Sigmoid colon (tissue), 4 donors: Measurements from ENCODE around the gene CLMN.

Experiments
- EP300 ChIP-seq, 4 donors: sonication (generic); formaldehyde crosslinking; IDR thresholded peaks; one replicate each; pipeline ENCODE4 v1.6.1; 2017; ENCODE audit warnings: antibody characterized with exemption in 4 of 4
- POLR2A ChIP-seq, 2 donors: fragments of 450-650 bp; IDR thresholded peaks; one replicate each; pipeline ENCODE4 v1.6.1; 2016; ENCODE audit warnings: antibody characterized with exemption in 2 of 2, mild to moderate bottlenecking in 2 of 2, moderate library complexity in 2 of 2
- POLR2AphosphoS5 ChIP-seq, 4 donors: sonication (generic); formaldehyde crosslinking; IDR thresholded peaks; one replicate each; pipeline ENCODE4 v1.6.1; 2017; ENCODE audit warnings: antibody characterized with exemption in 4 of 4
- TF ChIP-seq, protein P1 (sequence below), 4 experiments: fragments of 450-650 bp in 3 of 4; fragments of 200-600 bp in 1 of 4; IDR thresholded peaks; one replicate each; pipeline ENCODE4 v1.5.1; 2016 to 2019; ENCODE audit warnings: antibody characterized with exemption in 4 of 4, mild to moderate bottlenecking in 3 of 4, moderate library complexity in 2 of 4

- TF ChIP-seq, protein P1, sequence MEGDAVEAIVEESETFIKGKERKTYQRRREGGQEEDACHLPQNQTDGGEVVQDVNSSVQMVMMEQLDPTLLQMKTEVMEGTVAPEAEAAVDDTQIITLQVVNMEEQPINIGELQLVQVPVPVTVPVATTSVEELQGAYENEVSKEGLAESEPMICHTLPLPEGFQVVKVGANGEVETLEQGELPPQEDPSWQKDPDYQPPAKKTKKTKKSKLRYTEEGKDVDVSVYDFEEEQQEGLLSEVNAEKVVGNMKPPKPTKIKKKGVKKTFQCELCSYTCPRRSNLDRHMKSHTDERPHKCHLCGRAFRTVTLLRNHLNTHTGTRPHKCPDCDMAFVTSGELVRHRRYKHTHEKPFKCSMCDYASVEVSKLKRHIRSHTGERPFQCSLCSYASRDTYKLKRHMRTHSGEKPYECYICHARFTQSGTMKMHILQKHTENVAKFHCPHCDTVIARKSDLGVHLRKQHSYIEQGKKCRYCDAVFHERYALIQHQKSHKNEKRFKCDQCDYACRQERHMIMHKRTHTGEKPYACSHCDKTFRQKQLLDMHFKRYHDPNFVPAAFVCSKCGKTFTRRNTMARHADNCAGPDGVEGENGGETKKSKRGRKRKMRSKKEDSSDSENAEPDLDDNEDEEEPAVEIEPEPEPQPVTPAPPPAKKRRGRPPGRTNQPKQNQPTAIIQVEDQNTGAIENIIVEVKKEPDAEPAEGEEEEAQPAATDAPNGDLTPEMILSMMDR (IDR thresholded peaks at IDR 0.05): no peak
- TF ChIP-seq POLR2A (IDR thresholded peaks at IDR 0.05) (no peak), EP300 (IDR thresholded peaks at IDR 0.05) (no peak), POLR2AphosphoS5 (IDR thresholded peaks at IDR 0.05) (no peak)
Measured at GRCh38 chr14:95355422-95355821, 35.7 kb upstream of the CLMN start.
